ENCODE measurements around the gene MCOLN2.

The MCOLN2 gene

GRCh38 chr1:84883286-84883685, 113.6 kb downstream of the MCOLN2 start:
- peaks cover 6% of the 10 kb centered on the region for H3K36me3 Mint-ChIP-seq (ENCODE audit: low read depth)
- no peak overlapping the region for H3K27ac Mint-ChIP-seq
- H3K27me3 Mint-ChIP-seq (ENCODE audit: low read depth) = peaks cover 24% of the 10 kb centered on the region
- H3K9me3 Mint-ChIP-seq = peaks cover 8% of the 10 kb centered on the region
- H3K4me1 Mint-ChIP-seq (ENCODE audit: low read depth) = peaks cover 2% of the 10 kb centered on the region
- H3K4me3 Mint-ChIP-seq = no peak overlapping the region

DNA sequence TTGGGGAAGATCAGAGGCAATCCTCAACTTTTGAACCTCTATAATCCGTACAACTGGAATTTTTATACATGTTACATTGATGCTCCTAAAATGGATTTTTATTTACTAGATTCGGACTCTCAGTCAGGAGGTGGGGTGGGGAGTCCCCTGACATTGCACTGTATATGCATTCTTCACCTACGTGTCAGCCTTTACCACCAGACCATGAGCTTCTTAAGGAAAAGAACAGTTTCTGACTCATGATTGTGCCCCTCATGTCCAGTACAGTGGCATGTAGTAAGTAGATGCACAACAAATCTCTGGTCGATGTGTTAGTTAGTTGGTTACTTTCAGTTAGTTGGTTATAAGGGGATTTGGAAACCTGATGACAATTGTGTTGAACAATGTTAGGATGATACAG, 119.3 kb downstream of the MCOLN2 start:
- Mint-ChIP-seq H3K36me3 (ENCODE audit: low read depth) (peaks cover 6% of the 10 kb centered on the region), H3K27ac (no peak overlapping the region), H3K4me1 (ENCODE audit: low read depth) (peaks cover 18% of the 10 kb centered on the region), H3K27me3 (ENCODE audit: low read depth) (peaks cover 51% of the 10 kb centered on the region), H3K4me3 (no peak overlapping the region), H3K9me3 (peaks cover 8% of the 10 kb centered on the region)

- peaks cover 52% of the 10 kb centered on the region for H3K27me3 Mint-ChIP-seq (ENCODE audit: low read depth)
- H3K9me3 Mint-ChIP-seq = peaks cover under 1% of the 10 kb centered on the region
- H3K27ac Mint-ChIP-seq = no peak overlapping the region
- no peak overlapping the region for H3K4me3 Mint-ChIP-seq
- H3K4me1 Mint-ChIP-seq (ENCODE audit: low read depth) = peaks cover 18% of the 10 kb centered on the region
- H3K36me3 Mint-ChIP-seq (ENCODE audit: low read depth) = peaks cover 2% of the 10 kb centered on the region
Measured at GRCh38 chr1:84876353-84876752, 120.6 kb downstream of the MCOLN2 start.

All from T-helper 1 cell treated with Interleukin-12 subunit alpha and Interleukin-12 subunit beta and Interleukin-4 antibody, amounts not matched to agents 30 μg/mL and 1 μg/mL, for 36 hours (primary cell).